GM21367 (cell line): ENCODE measurements around the gene PCDHGB4.
"Not testable (repeated sequence)": the region's sequence is repeated elsewhere in the genome, so short reads cannot be mapped to it uniquely, and the experiment has no call there.

ENCODE experiments used
- ATAC-seq: cut with Tn5 transposase; IDR thresholded peaks from one replicate; pipeline ENCODE4 v1.9.1; 2021; ENCODE audit not compliant: unreplicated experiment

PCDHGB4 gene

DNA sequence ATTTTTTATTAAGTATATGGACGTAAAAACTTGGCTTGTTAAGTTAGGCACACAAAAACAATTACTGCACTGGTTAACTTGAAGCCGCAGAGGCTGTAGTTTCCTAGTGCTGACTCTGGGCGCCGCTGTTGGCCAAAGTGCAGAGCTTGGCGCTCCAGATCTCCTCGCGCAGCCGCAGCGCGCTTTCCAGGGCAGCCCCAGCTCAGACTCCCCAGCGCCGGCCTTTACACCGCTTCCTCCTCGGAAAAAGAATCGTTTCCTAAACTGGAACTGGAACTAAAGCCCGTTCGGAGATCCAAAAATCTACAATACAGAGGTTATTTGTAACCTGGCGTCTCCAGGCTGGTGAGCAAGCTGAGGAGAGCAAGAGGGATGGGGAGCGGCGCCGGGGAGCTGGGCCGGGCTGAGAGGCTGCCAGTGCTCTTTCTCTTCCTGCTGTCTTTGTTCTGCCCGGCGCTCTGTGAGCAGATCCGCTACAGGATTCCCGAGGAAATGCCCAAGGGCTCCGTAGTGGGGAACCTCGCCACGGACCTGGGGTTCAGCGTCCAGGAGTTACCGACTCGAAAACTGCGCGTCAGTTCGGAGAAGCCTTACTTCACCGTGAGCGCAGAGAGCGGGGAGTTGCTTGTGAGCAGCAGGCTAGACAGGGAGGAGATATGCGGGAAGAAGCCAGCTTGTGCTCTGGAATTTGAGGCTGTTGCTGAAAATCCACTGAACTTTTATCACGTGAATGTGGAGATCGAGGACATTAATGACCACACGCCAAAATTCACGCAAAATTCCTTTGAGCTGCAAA lies 10.5 kb downstream of the PCDHGB4 start, which contains the start of gene PCDHGB5:
TSS of gene PCDHGB5 (plus strand) at position 192 of the 796 bp plus-strand sequence. CDS start at position 373, 181 bp downstream.
- ATAC-seq: peak; percentile 47

DNA sequence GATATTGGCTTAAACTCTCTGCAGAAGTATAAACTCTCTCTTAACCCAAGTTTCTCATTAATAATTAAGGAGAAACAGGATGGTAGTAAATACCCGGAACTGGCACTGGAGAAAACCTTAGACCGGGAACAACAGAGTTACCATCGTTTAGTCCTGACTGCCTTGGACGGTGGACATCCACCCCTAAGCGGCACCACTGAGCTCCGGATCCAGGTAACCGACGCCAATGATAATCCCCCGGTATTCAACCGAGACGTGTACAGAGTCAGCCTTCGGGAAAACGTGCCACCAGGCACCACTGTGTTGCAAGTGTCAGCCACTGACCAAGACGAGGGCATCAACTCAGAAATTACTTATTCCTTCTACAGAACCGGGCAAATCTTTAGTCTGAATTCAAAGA lies 11.1 kb downstream of the PCDHGB4 start:
- no peak for ATAC-seq

DNA sequence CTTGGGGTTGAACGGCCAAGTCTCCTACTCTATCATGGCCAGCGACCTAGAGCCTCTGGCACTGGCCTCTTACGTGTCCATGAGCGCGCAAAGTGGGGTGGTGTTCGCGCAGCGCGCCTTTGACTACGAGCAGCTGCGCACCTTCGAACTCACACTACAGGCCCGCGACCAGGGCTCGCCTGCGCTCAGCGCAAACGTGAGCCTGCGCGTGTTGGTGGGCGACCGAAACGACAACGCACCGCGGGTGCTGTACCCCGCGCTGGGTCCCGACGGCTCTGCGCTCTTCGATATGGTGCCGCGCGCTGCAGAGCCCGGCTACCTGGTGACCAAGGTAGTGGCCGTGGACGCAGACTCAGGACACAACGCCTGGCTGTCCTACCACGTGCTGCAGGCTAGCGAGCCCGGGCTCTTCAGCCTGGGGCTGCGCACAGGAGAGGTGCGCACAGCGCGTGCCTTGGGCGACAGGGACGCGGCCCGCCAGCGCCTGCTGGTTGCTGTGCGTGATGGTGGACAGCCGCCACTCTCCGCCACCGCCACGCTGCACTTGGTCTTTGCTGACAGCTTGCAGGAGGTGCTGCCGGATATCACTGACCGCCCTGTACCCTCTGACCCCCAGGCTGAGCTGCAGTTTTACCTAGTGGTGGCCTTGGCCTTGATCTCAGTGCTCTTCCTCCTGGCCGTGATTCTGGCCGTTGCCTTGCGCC lies 12.2 kb downstream of the PCDHGB4 start:
- no peak for ATAC-seq

DNA sequence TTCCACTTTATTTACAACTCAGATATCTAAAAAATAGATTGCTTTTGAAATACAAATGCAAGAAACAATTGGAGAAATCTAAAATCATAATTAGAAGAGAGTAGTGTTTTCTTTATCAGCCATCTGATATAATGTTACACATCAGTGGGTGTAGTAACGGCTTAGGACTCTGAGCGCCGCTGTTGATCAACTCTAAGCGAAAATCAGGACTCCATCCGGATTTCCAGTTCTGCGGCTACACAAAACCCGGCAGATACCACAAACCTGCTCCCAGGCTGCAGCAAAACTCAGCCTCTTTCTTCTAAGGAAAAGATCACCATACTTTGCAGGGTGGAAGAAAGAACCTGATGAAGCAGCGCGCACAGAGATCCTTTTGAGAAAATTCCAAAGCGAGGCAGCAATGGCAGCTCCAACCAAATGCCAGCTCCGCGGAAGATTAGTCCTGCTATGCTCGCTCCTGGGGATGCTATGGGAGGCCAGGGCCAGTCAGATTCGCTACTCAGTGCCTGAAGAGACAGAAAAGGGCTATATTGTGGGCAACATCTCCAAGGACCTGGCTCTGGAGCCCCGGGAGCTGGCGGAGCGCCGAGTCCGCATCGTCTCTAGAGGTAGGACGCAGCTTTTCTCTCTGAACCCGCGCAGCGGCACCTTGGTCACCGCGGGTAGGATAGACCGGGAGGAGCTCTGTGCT lies 15.2 kb downstream of the PCDHGB4 start, which contains the start of gene PCDHGA9:
TSS of gene PCDHGA9 (plus strand) at position 226 of the 691 bp plus-strand sequence. CDS start at position 401, 175 bp downstream.
- no peak for ATAC-seq

DNA sequence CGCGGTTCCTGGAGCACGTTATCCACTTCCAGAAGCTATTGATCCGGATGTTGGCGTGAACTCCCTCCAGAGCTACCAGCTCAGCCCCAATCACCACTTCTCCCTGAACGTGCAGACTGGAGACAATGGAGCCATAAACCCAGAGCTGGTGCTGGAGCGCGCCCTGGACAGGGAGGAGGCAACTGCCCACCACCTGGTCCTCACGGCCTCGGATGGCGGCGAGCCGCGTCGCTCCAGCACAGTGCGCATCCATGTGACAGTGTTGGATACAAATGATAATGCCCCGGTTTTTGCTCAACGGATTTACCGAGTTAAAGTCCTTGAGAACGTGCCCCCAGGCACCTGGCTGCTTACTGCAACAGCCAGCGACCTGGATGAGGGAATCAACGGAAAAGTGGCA lies 15.9 kb downstream of the PCDHGB4 start:
- no peak for ATAC-seq

DNA sequence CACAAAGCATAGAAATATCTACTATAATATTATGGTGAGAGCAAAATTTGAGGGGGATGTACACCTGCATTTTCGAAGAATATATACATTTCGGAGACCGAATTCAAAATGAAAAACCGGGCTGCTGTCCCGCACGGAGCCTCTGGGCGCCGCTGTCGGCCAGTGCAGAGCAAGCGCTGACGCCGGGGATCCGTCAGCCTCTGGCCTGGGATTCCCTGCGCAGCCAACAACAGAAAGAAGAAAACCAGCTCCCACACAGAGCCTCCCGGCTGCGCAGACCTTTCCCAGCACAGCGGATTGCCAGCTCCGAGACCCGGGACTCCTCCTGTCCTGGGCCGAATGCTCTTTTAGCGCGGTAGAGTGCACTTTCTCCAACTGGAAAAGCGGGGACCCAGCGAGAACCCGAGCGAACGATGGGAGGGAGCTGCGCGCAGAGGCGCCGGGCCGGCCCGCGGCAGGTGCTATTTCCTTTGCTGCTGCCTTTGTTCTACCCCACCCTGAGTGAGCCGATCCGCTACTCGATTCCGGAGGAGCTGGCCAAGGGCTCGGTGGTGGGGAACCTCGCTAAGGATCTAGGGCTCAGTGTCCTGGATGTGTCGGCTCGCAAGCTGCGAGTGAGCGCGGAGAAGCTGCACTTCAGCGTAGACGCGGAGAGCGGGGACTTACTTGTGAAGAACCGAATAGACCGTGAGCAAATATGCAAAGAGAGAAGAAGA lies 20.4 kb downstream of the PCDHGB4 start, which contains the start of gene PCDHGB6:
TSS of gene PCDHGB6 (plus strand) at position 232 of the 716 bp plus-strand sequence. CDS start at position 414, 182 bp downstream.
- not testable (repeated sequence) for ATAC-seq

DNA sequence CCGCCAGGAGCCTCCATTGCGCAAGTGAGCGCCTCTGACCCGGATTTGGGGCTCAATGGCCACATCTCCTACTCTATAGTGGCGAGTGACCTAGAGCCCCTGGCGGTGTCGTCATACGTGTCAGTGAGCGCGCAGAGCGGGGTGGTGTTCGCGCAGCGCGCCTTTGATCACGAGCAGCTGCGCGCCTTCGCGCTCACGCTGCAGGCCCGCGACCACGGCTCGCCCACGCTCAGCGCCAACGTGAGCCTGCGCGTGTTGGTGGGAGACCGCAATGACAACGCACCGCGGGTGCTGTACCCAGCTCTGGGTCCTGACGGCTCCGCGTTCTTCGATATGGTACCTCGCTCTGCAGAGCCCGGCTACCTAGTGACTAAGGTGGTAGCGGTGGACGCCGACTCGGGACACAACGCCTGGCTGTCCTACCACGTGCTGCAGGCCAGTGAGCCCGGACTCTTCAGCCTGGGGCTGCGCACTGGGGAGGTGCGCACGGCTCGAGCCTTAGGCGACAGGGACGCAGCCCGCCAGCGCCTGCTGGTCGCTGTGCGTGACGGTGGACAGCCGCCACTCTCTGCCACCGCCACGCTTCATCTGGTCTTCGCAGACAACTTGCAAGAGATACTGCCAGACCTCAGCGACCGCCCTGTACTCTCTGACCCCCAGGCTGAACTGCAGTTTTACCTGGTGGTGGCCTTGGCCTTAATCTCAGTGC lies 22.3 kb downstream of the PCDHGB4 start:
- no peak for ATAC-seq

DNA sequence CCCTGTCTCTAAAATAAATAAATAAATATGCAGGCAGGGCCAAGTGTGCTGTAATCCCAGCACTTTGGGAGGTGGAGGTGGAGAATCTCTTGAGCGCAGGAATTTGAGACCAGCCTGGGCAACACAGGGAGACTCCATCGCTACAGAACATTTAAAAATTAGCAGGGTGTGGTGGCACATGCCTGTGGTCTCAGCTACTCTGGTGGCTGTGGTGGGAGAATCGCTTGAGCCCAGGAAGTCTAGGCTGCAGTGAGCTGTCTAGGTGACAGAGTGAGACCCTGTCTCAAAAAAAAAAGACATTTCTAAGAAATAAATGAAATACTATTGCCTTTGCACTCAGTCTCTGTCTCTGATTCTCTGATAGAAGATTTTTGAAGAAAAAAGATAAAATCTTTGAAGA lies 24.1 kb downstream of the PCDHGB4 start:
- no peak for ATAC-seq

DNA sequence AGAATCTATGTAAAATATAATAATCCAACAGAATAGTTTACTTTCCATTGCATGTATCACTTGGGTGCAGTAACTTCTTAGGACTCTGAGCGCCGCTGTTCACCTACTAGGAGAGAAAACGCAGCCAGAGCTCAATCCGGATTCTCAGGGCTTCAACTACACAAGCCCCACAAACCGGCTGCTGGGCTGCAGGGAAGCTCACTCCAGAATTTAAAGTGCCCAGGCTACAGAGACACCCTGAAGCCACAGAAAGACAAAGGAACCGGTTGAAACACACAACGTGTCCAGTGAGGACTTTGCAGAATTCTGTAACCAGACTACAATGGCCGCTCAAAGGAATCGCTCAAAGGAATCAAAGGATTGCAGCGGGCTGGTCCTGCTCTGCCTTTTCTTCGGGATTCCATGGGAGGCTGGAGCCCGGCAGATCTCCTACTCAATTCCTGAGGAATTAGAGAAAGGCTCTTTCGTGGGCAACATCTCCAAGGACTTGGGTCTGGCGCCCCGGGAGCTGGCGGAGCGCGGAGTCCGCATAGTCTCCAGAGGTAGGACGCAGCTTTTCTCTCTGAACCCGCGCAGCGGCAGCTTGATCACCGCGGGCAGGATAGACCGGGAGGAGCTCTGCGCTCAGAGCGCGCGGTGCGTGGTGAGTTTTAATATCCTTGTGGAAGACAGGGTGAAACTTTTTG lies 25.5 kb downstream of the PCDHGB4 start, which contains the start of gene PCDHGA10:
TSS of gene PCDHGA10 (plus strand) at position 134 of the 686 bp plus-strand sequence. CDS start at position 323, 189 bp downstream.
- peak; percentile 71 for ATAC-seq

DNA sequence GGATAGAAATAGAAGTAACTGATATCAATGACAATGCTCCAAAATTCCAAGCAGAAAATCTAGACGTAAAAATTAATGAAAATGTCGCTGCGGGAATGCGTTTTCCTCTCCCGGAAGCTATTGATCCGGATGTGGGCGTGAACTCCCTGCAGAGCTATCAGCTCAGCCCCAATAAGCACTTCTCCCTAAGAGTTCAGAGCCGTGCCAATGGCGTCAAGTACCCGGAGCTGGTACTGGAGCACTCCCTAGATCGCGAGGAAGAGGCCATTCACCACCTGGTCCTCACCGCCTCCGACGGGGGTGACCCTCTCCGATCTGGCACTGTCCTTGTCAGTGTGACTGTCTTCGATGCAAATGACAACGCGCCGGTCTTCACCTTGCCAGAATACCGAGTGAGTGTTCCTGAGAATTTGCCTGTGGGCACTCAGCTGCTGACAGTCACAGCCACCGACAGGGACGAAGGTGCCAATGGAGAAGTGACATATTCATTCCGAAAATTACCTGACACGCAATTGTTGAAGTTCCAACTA lies 26.1 kb downstream of the PCDHGB4 start:
- ATAC-seq: no peak

DNA sequence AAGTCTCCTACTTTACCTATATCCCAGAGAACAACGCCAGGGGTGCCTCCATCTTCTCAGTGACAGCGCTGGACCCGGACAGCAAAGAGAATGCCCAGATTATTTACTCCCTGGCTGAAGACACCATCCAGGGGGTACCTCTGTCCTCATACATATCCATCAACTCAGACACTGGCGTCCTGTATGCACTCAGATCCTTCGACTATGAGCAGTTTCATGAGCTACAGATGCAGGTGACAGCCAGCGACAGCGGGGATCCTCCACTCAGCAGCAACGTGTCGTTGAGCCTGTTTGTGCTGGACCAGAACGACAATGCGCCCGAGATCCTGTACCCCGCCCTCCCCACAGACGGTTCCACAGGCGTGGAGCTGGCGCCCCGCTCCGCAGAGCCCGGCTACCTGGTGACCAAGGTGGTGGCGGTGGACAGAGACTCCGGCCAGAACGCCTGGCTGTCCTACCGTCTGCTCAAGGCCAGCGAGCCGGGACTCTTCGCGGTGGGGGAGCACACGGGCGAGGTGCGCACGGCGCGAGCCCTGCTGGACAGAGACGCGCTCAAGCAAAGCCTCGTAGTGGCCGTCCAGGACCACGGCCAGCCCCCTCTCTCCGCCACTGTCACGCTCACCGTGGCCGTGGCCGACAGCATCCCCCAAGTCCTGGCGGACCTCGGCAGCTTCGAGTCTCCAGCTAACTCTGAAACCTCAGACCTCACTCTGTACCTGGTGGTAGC lies 27.2 kb downstream of the PCDHGB4 start:
- ATAC-seq: not testable (repeated sequence)

DNA sequence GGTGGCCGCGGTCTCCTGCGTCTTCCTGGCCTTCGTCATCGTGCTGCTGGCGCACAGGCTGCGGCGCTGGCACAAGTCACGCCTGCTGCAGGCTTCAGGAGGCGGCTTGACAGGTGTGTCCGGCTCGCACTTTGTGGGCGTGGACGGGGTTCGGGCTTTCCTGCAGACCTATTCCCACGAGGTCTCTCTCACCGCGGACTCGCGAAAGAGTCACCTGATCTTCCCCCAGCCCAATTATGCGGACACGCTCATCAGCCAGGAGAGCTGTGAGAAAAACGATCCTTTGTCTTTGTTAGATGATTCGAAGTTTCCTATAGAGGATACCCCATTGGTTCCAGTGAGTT lies 27.7 kb downstream of the PCDHGB4 start:
- ATAC-seq: not testable (repeated sequence)

DNA sequence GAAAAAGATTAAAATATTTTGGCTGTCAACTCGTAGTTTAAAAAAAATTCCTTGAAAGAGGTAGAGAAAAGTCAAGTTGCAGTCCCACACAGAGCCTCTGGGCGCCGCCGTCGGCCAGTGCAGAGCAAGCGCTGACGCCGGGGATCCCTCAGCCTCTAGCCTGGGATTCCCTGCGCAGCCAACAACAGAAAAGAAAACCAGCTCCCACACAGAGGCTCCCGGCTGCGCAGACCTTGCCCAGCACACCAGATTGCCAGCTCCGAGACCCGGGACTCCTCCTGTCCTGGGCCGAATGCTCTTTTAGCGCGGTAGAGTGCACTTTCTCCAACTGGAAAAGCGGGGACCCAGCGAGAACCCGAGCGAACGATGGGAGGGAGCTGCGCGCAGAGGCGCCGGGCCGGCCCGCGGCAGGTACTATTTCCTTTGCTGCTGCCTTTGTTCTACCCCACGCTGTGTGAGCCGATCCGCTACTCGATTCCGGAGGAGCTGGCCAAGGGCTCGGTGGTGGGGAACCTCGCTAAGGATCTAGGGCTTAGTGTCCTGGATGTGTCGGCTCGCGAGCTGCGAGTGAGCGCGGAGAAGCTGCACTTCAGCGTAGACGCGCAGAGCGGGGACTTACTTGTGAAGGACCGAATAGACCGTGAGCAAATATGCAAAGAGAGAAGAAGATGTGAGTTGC lies 30.1 kb downstream of the PCDHGB4 start, which contains the start of gene PCDHGB7:
TSS of gene PCDHGB7 (plus strand) at position 184 of the 679 bp plus-strand sequence. CDS start at position 367, 183 bp downstream.
- ATAC-seq: peak; percentile 75

DNA sequence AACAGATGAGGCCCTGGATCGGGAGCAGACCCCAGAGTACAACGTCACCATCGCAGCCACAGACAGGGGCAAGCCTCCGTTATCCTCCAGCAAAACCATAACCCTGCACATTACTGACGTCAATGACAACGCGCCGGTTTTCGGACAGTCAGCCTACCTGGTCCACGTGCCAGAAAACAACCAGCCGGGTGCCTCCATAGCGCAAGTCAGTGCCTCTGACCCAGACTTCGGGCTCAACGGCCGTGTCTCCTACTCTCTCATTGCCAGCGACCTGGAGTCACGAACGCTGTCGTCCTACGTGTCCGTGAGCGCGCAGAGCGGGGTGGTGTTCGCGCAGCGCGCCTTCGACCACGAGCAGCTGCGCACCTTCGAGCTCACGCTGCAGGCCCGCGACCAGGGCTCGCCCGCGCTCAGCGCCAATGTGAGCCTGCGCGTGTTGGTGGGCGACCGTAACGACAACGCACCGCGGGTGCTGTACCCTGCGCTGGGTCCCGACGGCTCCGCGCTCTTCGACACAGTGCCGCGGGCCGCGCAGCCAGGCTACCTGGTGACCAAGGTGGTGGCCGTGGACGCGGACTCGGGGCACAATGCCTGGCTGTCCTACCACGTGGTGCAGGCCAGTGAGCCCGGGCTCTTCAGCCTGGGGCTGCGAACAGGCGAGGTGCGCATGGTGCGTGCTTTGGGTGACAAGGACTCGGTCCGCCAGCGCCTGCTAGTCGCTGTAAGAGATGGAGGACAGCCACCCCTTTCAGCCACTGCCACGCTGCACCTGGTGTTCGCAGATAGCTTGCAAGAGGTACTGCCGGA lies 31.8 kb downstream of the PCDHGB4 start:
- ATAC-seq: no peak

DNA sequence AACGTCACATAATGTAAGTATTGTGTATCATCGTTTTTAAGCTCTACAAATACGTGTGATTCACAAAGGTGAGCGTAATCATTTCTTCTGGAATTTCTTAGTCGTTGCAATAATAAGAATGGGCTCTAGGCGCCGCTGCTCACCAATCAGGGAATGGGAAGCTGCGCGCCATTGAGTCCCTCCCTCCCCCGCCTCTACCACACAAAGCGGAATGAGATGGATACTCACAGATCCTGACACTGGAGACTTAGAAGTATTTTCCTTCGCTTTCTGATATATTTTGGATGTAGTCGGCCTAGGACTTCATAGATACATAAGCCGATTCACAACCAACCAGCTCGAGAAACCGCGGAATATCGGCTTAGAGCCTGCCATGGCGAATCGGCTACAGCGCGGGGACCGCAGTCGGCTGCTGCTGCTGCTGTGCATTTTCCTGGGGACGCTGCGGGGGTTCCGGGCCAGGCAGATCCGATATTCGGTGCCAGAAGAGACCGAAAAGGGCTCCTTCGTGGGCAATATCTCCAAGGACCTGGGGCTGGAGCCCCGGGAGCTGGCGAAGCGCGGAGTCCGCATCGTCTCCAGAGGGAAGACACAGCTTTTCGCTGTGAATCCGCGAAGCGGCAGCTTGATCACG lies 33.5 kb downstream of the PCDHGB4 start, which contains the start of gene PCDHGA11:
TSS of gene PCDHGA11 (plus strand) at position 197 of the 634 bp plus-strand sequence. CDS start at position 374, 177 bp downstream.
- peak; percentile 52 for ATAC-seq

DNA sequence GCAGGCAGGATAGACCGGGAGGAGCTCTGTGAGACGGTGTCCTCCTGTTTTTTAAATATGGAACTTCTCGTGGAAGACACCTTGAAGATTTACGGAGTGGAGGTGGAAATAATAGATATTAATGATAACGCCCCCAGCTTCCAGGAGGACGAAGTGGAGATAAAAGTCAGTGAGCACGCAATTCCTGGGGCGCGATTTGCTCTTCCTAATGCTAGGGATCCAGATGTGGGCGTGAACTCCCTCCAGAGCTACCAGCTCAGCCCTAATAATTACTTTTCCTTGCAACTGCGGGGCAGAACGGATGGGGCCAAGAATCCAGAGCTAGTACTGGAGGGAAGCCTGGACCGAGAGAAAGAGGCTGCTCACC lies 34.0 kb downstream of the PCDHGB4 start:
- no peak for ATAC-seq
